ENCODE results near the gene TJAP1.
"Not testable (repeated sequence)": the region's sequence is repeated elsewhere in the genome, so short reads cannot be mapped to it uniquely, and the experiment has no call there.

Gene TJAP1

DNA sequence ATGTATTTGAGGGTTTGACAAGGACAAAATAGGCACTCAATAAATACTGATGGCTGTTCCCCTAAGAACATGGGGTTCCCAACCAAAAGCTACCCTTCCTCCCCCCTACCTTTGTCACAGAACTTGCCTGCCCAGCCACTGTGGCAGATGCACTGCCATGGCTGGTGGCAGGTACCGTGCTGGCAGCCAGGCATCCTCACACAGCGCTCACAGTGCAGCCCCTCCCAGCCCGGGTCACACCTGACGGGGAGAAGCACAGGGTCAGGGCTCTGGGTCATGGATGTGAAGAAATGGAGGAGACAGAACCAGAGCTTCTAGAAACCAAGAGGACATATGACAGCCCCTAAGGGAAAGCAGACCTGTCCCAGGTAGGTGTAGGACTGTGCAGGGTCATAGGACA is 24.5 kb upstream of the TJAP1 start:
- DNase-seq (ENCODE audit: low spot score): no peak

DNA sequence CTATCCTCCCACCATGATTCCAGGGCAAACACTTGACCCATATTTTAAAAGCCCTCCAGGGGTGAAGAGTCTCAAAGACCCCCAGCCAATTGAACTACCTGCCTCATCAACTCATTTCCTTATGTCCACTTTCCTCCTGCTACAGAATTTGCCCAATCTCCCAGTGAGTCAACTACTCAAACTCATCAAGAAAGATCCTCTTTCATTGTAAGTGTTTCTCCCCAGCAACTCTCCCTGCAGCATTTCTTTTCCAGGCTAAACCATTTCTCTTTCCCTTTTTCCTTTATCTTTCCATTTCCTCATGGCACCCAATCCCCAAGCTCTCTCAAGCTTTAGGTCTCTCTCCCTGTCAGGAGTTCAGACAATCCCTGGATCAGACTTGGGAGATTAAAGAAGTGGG is 23.5 kb upstream of the TJAP1 start:
- no peak for DNase-seq (ENCODE audit: low spot score)

DNA sequence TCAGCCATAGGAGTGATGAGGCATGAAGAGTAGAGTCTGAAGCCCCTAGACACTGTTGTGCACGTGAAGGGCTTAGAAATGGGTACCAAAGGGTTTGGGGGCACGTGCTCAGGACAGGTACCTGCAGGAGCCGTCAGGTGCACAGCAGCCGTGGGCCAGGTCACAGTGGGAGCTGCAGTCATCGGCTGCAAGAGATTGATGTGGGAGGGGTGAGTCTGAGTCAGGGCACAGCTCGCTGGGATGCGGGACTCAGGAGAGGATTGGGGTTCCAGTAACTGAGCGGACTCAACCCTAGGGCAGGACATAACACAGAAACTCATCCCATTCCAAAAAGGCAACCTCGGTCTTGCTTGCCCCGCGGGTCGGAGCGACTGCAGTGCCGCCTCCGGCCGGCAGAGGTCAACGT is 23.1 kb upstream of the TJAP1 start:
- no peak for DNase-seq (ENCODE audit: low spot score)

DNA sequence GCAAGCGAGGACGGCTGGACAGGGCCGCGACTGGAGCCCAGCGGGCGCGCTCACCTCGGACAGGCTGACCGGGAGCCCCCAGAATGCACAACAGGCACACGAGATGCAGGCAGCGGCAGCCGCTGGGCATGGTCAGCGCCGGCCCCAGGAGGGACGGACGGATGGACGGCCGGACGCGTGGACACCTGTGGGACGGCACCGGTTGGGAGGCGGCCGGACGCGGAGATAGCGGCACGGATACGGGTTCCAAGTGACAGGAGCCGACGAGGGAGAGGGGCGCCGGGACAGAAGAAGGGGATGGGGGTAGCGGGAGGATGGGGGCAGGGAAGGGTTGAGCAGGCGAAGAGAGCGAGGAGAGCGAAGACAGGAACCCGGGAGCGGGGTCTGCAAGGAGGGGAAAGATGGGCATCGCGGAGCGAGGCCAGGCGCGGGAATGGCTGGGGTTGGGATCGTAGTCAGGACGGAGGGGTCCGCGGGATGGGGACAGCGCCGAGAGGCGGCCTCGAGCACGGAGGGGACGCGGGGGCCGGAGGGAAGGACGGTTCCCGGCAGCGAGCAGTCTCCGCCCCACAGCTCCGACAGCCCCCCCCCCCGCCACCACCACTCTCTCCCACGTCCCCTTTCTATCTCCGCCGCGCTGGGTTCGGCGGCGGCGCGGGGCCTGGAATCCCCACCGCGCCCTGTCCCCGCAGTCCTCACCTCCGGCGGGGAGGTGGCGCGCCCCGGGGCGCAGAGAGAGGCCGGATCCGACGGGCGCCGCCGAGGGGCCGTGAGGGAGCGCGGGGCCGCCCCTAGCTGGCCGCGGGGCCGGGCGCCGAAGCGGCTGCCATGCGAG is 22.5 kb upstream of the TJAP1 start:
- DNase-seq (ENCODE audit: low spot score): no peak

- DNase-seq (ENCODE audit: low spot score): no peak
Observed at GRCh38 chr6:43455531-43456428, 21.6 kb upstream of the TJAP1 start, which contains the start of gene DLK2. TSS of gene DLK2 (minus strand) at chr6:43455548. CDS start at chr6:43454825, 723 bp downstream.

DNA sequence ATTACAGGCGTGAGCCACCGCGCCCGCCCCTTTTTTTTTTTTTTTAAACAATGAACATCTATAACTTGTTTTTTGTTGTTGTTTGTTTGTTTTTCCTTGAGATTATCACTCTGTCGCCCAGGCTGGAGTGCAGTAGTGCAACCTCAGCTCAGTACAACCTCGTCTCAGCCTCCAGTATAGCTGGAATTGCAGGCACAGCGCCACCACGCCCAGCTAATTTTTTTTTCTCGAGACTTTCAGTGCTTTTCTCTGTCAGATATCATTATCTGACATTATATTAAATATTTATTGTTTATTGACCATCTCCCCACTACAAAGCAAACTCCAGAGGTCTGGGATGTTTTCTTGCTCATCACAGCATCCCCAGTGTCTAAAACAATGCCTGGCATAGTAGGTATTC is 19.7 kb upstream of the TJAP1 start:
- no peak for DNase-seq (ENCODE audit: low spot score)

DNA sequence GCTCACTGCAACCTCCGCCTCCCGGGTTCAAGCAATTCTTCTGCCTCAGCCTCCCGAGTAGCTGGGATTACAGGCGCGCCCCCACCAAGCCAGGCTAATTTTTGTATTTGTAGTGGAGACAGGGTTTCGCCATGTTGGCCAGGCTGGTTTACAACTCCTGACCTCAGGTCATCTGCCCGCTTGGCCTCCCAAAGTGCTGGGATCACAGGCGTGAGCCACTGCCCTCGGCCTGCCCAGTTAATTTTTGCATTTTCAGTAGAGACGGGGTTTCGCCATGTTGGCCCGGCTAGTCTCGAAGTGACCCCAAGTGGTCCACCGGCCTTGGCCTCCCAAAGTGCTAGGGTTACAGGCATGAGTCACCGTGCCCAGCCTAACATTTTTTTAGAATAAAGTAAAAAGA is 19.2 kb upstream of the TJAP1 start:
- DNase-seq (ENCODE audit: low spot score): not testable (repeated sequence)

GRCh38 chr6:43459535-43459934 is 17.8 kb upstream of the TJAP1 start:
- no peak for DNase-seq (ENCODE audit: low spot score)

DNA sequence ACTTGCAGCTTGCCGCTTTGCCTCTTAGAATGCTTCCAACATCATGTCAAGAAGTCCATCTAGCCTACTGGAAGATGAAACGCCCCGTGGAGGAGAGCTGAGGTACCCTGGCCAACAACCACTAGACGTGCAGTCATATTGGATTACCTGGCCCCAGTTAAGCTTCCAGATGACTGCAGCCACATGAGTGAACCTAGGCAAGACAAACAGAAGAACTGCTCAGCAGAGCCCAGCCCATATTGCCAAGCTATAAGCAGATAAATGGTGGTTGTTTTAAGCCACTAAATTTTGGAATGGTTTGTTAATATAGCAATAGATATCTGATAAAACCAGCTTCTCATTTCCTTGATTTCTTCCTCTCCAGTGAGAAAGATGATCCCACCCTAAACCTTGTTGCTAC is 17.3 kb upstream of the TJAP1 start:
- no peak for DNase-seq (ENCODE audit: low spot score)

DNA sequence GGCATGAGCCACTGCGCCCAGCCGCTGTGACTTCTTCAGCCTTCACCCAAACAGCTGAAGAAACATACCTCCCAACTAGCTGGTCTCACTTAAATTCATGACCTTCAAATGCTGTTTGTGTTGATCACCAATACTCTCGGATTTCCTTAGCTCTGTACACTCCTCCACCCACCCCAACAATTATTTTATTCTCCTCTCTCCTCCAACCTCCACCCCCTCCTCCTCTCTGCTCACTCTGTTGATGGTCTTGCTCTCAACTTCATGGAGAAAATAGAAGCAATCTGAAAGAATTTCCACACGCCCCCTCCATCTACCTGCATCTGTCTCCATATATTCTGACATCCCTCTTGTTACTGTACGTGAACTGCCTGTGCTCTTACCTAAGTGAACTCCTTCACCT is 15.4 kb upstream of the TJAP1 start:
- no peak for DNase-seq (ENCODE audit: low spot score)

- no peak for DNase-seq (ENCODE audit: low spot score)
Observed at GRCh38 chr6:43464337-43464736, 13.0 kb upstream of the TJAP1 start.

GRCh38 chr6:43465948-43466347 is 11.4 kb upstream of the TJAP1 start:
- DNase-seq (ENCODE audit: low spot score): no peak

DNA sequence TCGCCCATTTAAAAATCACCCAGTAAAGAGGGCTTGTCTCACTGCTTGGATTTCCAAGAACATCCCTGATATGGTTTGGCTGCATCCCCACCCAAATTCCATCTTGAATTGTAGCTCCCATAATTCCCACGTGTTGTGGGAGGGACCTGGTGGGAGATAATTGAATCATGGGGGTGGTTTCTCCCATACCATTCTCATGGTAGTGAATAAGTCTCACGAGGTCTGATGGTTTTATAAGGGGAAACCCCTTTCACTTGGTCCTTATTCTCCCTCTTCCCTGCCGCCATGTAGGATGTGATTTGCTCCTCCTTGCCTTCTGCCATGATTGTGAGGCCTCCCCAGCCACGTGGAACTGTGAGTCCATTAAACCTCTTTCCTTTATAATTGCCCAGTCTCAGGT is 10.1 kb upstream of the TJAP1 start:
- not testable (repeated sequence) for DNase-seq (ENCODE audit: low spot score)

DNA sequence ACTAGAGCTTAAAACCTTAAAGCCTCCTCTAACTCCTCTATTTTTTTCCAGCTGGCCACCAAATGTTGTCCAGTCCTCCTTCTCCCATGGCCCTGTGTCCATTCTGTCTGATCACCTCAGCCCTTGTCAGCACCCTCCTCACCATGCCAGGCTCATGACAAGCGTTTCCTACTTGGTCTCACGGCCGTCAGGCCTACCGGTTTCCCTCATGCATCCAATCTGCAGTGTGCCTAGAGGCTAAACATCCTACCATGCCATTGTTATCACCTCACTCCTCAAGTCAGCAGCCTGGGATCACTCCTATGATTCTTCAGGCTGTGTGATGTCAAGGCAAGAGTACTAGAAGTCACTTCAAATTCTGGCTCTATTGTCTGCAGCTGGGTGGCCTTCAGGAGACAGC is 9.6 kb upstream of the TJAP1 start:
- no peak for DNase-seq (ENCODE audit: low spot score)

DNA sequence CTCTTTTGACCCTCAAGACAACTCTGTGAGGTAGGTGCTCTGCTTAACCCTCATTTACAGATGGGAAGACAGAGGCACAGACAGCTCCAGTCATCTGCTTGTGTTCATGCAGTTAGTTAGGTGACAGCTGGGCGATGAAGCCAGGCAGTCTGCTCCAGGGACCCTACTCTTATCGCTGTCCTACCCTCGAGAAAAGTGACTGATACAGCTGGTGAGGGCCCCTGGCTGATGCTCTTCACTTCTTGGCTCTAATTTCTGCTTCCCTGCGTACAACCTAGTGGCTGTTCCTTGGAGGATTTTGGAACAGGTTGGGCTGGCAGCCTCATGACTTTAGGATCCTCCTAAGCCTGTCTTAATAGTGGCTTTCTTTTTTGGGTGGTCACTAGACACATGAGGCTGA is 9.1 kb upstream of the TJAP1 start:
- DNase-seq (ENCODE audit: low spot score): no peak

- DNase-seq (ENCODE audit: low spot score): no peak
Observed at GRCh38 chr6:43468748-43469681, 8.4 kb upstream of the TJAP1 start.

DNA sequence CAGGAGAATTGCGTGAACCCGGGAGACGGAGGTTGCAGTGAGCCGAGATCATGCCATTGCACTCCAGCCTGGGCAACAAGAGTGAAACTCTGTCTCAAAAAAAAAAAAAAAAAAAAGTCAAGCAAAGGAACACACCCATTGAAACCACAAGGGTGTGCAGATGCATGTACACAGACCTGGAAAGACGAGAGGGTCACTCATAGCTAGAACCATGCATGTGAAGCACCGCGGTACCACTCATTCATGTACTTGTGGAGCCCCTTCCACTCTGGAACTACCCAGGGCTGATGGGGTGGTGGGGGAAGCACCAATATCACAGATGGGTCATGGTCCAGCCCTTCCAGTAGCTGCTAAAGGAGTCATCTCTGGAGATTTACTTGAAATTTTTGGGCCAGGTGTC is 7.4 kb upstream of the TJAP1 start:
- no peak for DNase-seq (ENCODE audit: low spot score)

DNA sequence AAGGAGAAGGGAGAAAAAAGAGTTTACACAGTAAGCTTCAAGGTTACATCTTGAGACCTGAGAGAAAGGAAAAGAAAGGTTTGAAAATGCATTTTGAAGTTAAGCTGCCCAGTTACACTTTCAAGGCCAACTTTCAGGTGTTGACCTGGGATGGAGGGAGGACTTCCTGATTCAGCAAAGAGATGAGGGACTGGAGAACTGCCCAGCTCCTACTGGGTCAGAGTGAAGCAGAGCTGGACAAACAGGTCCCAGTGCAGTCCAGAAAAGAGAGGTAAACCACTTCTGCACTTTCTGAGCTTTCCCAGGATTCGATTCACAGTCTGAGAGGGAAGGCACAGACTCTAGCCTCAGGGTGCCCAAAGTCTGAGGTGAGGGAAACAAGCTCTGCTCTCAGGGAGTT is 6.0 kb upstream of the TJAP1 start:
- DNase-seq (ENCODE audit: low spot score): no peak

- no peak for DNase-seq (ENCODE audit: low spot score)
Observed at GRCh38 chr6:43472515-43472914, 4.9 kb upstream of the TJAP1 start.

DNA sequence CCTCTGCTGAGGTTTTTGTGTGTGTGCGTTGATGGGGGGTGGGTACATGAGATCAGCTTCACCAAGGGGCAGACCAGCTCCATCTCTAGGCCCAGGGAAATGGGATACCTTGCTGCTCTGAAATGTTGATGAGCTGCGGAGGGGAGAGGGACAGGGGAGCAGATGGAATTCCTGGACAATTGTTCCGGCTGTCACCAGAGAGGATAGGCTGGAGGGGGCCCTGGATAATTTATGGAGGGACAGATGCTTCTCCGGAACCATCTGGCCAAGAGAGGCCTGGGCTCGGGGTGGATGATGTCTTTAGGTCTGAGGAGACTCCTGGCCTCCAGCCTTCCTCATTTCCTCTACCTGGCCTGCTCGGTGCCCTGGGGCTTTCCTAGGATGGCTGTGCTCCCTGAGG is 1.9 kb upstream of the TJAP1 start:
- DNase-seq (ENCODE audit: low spot score): no peak

GRCh38 chr6:43476746-43477145 is 624 bp upstream of the TJAP1 start:
- DNase-seq (ENCODE audit: low spot score): peak; percentile 37

DNA sequence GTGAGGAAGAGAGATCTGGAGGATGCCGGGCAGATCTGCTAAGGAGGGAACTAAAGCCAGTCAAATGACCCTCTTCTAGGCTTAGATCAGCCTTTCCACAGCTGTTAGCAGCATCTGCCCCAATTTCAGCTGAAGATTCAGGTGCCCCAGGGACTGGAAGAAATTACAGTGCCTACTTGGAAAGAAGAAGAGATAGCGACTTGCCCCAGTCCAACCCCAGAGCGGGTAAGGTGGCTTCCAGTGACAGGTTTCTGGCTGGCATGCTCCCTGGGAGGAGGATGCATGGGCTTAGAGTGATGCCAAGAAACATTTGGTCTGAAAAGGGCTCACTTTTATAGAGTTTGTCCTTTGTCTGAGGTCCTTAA is 620 bp downstream of the TJAP1 start:
- no peak for DNase-seq (ENCODE audit: low spot score)

All from RKO (cell line).